HUES6 (cell line): Measurements from ENCODE around the gene PEMT.
A peak's percentile ranks its signal among the peaks of the same experiment; 100 is the strongest.
"Not testable (repeated sequence)": the region's sequence is repeated elsewhere in the genome, so short reads cannot be mapped to it uniquely, and the experiment has no call there.

ENCODE experiments used
- H3K27ac ChIP-seq: 2 replicates; pipeline ENCODE4 v1.7.0; 2013; ENCODE audit warnings: low read depth, mild to moderate bottlenecking, low read length, inconsistent platforms
- H3K27me3 ChIP-seq: 2 replicates; pipeline ENCODE4 v1.6.1; 2013; ENCODE audit warnings: low read length; ENCODE audit not compliant: control insufficient read depth, insufficient read depth
- H3K36me3 ChIP-seq: 2 replicates; pipeline ENCODE4 v1.6.1; 2013; ENCODE audit warnings: low read length; ENCODE audit not compliant: control insufficient read depth, insufficient read depth
- H3K4me1 ChIP-seq: 2 replicates; pipeline ENCODE4 v1.6.1; 2013; ENCODE audit warnings: low read length; ENCODE audit not compliant: control insufficient read depth, insufficient read depth
- H3K4me3 ChIP-seq: 2 replicates; pipeline ENCODE4 v1.5.1; 2013; ENCODE audit warnings: low read depth, low read length
- H3K9ac ChIP-seq: one replicate; pipeline ENCODE4 v1.6.1; 2013; ENCODE audit warnings: mild to moderate bottlenecking, low read length
- H3K9me3 ChIP-seq: 2 replicates; pipeline ENCODE4 v1.6.1; 2013; ENCODE audit warnings: low read depth, low read length; ENCODE audit not compliant: control insufficient read depth, insufficient read depth

PEMT gene, protein sequence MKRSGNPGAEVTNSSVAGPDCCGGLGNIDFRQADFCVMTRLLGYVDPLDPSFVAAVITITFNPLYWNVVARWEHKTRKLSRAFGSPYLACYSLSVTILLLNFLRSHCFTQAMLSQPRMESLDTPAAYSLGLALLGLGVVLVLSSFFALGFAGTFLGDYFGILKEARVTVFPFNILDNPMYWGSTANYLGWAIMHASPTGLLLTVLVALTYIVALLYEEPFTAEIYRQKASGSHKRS

DNA sequence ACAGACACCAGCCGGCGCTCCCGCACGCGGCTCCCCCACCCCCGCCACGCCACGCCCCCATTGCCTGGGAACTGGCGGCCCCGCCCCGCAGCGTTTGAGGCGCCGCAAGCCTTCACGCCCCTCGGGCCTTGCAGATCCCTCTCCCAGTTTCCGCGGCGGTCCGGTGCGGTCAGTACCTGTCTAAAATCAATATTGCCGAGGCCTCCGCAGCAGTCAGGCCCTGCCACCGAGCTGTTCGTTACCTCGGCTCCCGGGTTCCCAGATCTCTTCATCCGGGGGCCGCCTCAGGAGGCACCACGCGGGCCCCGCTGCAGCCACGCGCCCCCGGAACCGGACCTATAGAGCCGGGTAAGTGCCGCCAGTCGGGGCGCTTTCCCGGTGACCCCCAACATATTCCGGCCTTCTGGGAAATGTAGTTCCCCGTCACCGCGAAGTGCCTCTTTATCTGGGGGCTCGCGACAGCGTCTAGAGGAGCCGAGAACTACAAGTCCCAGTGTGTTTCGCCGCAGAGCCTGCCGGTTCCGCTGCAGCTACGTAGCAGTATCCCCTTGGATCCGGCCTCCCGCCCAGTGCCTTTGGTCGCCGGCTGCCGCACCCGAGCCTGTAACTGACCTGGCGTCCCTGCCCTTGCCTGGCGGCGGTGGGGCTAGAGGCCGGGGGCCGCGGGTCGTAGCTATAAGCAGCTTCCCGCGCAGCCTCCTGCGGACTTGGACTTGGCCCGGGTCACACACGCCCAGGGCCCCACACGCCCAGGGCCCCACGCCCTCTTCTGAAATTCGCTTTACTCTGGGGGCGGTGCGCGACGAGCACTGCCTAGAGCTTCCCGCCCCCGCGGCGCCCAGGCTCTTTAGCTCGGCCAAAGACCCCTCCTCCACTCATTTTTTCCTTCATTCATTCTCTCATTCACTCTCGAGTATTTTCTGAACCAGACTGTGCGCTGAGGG lies at the start of gene PEMT:
Gene PEMT, minus strand, starts transcription at position 354 of the 944 bp plus-strand sequence. Its CDS starts 82 bp downstream, at position 272.
- H3K36me3 ChIP-seq = no peaks in the 10 kb centered on the region
- no peaks in the 10 kb centered on the region for H3K9me3 ChIP-seq
- H3K27me3 ChIP-seq = no peaks in the 10 kb centered on the region
- H3K4me3 ChIP-seq = peak within 1 kb of the TSS; percentile 85
- H3K9ac ChIP-seq = peak within 1 kb of the TSS; percentile 90
- peaks cover 13% of the 10 kb centered on the region for H3K4me1 ChIP-seq
- peak within 1 kb of the TSS; percentile 86; the same call in 1 of the 2 replicates for H3K27ac ChIP-seq

DNA sequence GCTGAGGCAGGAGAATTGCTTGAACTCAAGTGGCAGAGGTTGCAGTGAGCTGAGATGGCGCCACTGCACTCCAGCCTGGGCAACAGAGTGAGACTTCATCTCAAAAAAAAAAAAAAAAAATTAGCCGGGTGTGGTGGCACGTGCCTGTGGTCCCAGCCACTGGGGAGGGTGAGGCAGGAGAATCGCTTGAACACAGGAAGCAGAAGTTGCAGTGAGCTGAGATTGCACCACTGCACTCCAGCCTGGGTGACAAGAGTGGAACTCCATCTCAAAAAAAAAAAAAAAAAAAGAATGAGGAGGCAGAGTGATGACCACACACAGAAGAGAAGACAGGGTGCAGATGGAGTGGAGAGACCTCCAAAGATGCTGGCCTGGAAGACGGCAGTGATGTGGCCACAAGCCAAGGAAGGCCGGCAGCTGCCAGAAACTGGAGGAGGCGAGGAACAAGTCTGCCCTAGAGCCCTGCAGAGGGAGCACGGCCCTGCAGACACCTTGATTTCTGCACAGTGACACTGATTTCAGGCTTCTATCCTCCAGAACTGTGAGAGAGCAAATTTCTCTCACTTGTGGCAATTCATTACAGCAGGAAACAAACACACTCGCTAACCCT lies 48.3 kb upstream of the PEMT start:
- not testable (repeated sequence) for H3K9ac ChIP-seq, H3K4me3 ChIP-seq, H3K27me3 ChIP-seq, H3K9me3 ChIP-seq, H3K4me1 ChIP-seq, H3K36me3 ChIP-seq, H3K27ac ChIP-seq

DNA sequence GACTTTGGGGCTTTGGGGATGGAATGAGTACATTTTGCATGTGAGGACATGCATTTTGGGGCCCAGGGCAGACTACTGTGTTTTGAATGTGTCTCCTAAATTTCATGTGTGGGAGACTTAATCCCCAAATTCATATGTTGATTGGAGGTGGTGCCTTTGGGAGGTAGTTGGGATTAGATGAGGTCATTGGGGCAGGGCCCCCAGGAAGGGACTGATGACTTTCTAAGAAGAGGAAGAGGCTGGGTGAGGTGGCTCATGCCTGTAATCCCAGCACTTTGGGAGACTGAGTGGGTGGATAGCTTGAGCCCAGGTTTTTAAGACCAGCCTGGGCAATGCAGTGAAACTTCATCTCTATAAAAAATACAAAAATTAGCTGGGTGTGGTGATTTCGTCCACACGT lies 47.0 kb upstream of the PEMT start:
- H3K27me3 ChIP-seq = no peaks in the 10 kb centered on the region
- H3K4me3 ChIP-seq = no peak overlapping the region
- 0 out of 2 replicates have a peak, but pooled peaks cover 7% of the 10 kb centered on the region for H3K4me1 ChIP-seq
- H3K9ac ChIP-seq = no peak overlapping the region
- H3K27ac ChIP-seq = no peak overlapping the region
- no peaks in the 10 kb centered on the region; the same call in 1 of the 2 replicates for H3K9me3 ChIP-seq
- no peaks in the 10 kb centered on the region for H3K36me3 ChIP-seq

DNA sequence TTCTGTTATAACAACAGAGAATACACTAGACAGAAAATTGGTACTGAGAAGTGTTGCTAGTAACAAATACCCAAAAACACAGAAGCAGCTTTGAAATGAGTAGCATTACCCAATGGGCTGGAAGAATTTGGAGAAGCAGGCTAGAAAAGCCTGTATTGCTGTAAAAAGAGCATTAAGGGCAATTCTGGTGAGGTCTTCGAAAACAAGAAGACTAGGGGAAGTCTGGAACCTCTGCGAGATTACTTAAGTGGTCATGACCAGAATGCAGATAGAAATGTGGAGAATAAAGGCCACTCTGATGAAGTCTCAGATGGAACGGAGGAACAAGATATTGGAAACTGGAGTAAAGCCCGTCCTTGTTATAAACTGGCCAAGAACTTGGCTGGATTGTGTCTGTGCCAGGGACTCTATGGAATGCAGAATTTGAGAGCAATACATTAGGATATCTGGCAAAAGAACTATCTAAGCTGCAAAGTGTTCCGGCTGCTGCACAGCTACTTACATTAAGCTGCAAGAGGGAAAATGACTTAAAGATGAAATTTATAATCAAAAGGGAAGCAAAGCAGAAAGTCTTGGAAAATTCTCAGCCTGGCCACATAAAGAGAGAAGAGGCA lies 44.9 kb upstream of the PEMT start:
- Histone ChIP-seq H3K9ac (no peak overlapping the region), H3K4me1 (0 out of 2 replicates have a peak, but pooled peaks cover 7% of the 10 kb centered on the region), H3K4me3 (no peak overlapping the region), H3K27ac (no peak overlapping the region), H3K36me3 (no peaks in the 10 kb centered on the region), H3K9me3 (peaks cover 6% of the 10 kb centered on the region), H3K27me3 (no peaks in the 10 kb centered on the region)

DNA sequence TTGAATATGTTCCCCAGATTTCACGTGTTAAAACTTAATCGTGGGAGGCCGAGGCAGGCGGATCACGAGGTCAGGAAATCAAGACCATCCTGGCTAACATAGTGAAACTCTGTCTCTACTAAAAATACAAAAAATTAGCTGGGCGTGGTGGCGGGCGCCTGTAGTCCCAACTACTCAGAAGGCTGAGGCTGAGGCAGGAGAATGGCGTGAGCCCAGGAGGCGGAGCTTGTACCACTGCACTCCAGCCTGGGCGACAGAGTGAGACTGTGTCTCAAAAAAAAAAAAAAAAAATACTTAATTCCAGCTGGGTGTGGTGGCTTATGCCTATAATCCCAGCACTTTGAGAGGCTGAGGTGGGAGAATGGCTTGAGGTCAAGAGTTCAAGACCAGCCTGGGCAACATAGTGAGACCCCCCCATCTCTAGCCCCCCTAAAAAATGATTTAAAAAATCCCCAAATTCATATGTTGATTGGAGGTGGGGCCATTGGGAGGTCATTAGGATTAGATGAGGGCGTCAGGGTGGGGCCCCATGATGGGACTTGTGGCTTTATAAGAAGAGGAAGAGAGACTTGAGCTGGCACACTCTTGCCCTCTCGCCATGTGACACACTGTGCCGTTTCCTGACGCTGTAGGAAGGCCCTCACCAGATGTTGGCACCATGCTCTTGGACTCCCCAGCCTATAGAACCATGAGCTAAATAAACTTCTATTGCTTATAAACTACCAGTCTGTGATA lies 44.2 kb upstream of the PEMT start:
- not testable (repeated sequence) for H3K9ac ChIP-seq, H3K4me1 ChIP-seq, H3K27ac ChIP-seq, H3K4me3 ChIP-seq, H3K9me3 ChIP-seq, H3K36me3 ChIP-seq, H3K27me3 ChIP-seq

DNA sequence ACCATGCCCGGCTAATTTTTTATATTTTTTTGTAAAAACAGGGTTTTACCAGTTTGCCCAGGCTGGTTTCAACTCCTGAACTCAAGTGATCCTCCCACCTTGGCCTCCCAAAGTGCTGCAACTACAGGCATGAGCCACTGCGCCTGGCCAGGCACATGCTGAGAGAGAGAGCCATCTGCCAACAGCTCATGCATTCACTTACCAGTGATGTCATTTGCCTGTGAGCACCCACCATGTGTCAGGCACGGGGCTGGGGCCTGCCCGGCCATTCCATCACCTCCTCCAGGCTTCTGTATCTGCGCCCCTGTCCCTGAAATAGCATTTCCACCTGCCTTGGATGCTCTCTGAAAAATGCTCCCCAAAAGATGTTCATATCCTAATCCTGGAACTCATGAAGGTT lies 43.6 kb upstream of the PEMT start:
- Histone ChIP-seq H3K9me3 (peaks cover 6% of the 10 kb centered on the region), H3K9ac (no peak overlapping the region), H3K36me3 (no peaks in the 10 kb centered on the region), H3K27ac (no peak overlapping the region), H3K27me3 (no peaks in the 10 kb centered on the region), H3K4me3 (no peak overlapping the region), H3K4me1 (0 out of 2 replicates have a peak, but pooled peaks cover 7% of the 10 kb centered on the region)

DNA sequence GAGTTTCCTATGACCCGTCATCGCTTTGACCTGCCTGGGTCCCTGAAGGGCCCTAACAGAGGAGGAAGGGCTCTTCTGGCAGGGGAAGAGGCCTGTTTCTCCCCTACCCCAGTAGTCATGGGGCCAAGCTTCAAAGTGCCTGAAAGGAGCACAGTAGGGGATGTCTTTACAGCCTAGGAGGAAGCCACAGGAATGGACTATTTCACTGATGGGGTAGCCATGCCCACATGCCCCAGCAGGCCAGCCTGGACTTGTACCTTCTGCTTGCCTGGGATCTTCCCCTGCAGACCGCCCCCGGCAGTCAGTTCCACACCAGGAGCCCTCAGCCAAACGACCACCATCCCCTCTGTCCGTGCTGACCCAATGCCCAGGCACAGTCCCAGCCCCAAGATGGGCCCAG lies 41.8 kb upstream of the PEMT start:
- H3K27me3 ChIP-seq = no peaks in the 10 kb centered on the region
- H3K9ac ChIP-seq = no peak overlapping the region
- 0 out of 2 replicates have a peak, but pooled peaks cover 1% of the 10 kb centered on the region for H3K4me1 ChIP-seq
- no peaks in the 10 kb centered on the region for H3K36me3 ChIP-seq
- H3K4me3 ChIP-seq = no peak overlapping the region
- no peak overlapping the region for H3K27ac ChIP-seq
- H3K9me3 ChIP-seq = peaks cover 6% of the 10 kb centered on the region

DNA sequence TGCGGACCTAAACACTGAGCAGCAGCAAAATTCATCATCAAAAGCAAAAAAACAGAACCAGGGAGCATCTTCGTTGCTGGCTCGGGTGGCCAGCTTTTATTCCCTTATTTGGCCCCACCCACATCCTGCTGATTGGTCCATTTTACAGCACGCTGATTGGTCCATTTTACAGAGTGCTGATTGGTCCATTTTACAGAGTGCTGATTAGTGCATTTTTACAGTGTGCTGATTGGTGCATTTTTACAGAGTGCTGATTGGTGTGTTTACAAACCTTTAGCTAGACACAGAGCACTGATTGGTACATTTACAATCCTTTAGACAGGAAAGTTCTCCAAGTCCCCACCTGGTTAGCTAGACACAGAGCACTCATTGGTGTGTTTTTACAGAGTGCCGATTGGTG lies 41.2 kb upstream of the PEMT start:
- H3K27me3 ChIP-seq, H3K4me3 ChIP-seq, H3K27ac ChIP-seq, H3K36me3 ChIP-seq, H3K4me1 ChIP-seq, H3K9ac ChIP-seq, H3K9me3 ChIP-seq: not testable (repeated sequence)

DNA sequence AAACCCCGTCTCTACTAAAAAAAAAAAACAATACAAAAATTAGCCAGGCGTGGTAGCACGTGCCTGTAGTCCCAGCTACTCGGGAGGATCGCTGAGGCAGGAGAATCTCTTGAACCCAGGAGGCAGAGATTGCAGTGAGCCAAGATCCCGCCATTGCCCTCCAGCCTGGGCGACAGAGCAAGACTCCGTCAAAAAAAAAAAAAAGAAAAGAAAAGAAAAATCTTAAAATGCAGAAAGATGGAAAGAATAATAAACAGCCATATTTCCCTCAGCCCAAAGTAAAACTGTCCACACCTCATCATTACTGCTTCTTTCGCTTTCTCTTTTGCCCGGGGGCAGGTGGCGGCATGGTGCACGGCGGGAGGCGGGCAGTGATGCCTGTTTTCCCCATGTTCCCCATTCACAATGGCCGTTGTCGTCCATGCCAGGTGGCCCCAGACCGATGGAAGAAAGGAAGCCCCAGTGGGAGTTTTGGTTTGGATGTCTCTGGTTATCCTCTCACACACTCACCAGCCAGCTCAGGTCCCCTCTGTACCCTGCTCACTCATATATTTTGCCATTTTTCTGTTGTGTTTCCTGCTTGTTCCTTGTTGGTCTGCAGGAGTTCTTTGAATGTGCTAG lies 37.0 kb upstream of the PEMT start:
- H3K4me3 ChIP-seq = no peak overlapping the region
- no peaks in the 10 kb centered on the region for H3K27me3 ChIP-seq
- peaks cover 6% of the 10 kb centered on the region for H3K9me3 ChIP-seq
- H3K4me1 ChIP-seq = peaks cover 15% of the 10 kb centered on the region
- H3K9ac ChIP-seq = no peak overlapping the region
- no peaks in the 10 kb centered on the region for H3K36me3 ChIP-seq
- no peak overlapping the region for H3K27ac ChIP-seq

DNA sequence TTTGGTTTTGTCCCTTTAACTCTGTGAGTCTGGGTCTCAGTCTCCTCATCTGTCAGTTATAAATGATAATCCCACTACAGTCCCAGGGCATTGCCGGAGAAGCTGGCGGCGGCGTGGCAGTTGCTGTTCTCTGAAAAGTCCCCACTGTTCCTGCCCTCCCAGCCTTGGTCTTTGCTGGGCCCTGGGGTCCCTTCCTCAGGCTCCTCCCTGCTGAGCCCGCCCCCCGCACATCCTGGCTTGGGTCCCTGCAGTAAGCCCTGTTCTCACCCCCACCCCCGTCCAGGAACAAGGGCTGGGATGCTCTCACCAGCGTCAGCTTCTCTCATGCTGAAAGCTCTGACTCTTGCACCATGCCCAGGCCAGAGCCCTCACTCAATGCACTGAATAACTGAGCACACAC lies 35.3 kb upstream of the PEMT start:
- H3K27me3 ChIP-seq = no peaks in the 10 kb centered on the region
- H3K9me3 ChIP-seq = no peaks in the 10 kb centered on the region
- H3K4me1 ChIP-seq = peaks cover 18% of the 10 kb centered on the region
- H3K36me3 ChIP-seq = no peaks in the 10 kb centered on the region
- H3K27ac ChIP-seq = no peak overlapping the region
- no peak overlapping the region for H3K9ac ChIP-seq
- no peak overlapping the region for H3K4me3 ChIP-seq
